Hepatic stellate cell (primary cell): ENCODE results near the gene UBQLN2.
A peak's percentile ranks its signal among the peaks of the same experiment; 100 is the strongest.
"Not testable (repeated sequence)": the region's sequence is repeated elsewhere in the genome, so short reads cannot be mapped to it uniquely, and the experiment has no call there.

ENCODE experiments used
- DNase-seq: peaks from one replicate; pipeline ENCODE4 v3.0.0; 2011; ENCODE audit warnings: low spot score

The UBQLN2 gene

GRCh38 chrX:56563231-56564161 lies at the start of gene UBQLN2:
Gene UBQLN2 (plus strand): TSS chrX:56563627. CDS start chrX:56563874, 247 bp downstream.
- DNase-seq = peak; percentile 29

GRCh38 chrX:56519642-56520041 lies 43.8 kb upstream of the UBQLN2 start:
- DNase-seq = no peak

- DNase-seq = not testable (repeated sequence)
These were observed 33.9 kb upstream of the UBQLN2 start for GRCh38 chrX:56529482-56530007.

GRCh38 chrX:56530011-56530410 lies 33.4 kb upstream of the UBQLN2 start:
- DNase-seq = no peak

- DNase-seq = no peak
These were observed 12.8 kb upstream of the UBQLN2 start for GRCh38 chrX:56550667-56551066.

- no peak for DNase-seq
These were observed 8.6 kb upstream of the UBQLN2 start for GRCh38 chrX:56554870-56555269.

- DNase-seq = no peak
These were observed 6.0 kb upstream of the UBQLN2 start for GRCh38 chrX:56557376-56557929.

GRCh38 chrX:56564164-56564885 lies 898 bp downstream of the UBQLN2 start:
- DNase-seq = peak; percentile 10

GRCh38 chrX:56564921-56565840 lies 1.8 kb downstream of the UBQLN2 start:
- no peak for DNase-seq

GRCh38 chrX:56569378-56570057 lies 6.1 kb downstream of the UBQLN2 start:
- DNase-seq = no peak

- no peak for DNase-seq
These were observed 9.5 kb downstream of the UBQLN2 start for GRCh38 chrX:56572975-56573374.

GRCh38 chrX:56574861-56575260 lies 11.4 kb downstream of the UBQLN2 start:
- DNase-seq = no peak

GRCh38 chrX:56576721-56577120 lies 13.3 kb downstream of the UBQLN2 start:
- DNase-seq = no peak

GRCh38 chrX:56588397-56589188 lies 25.2 kb downstream of the UBQLN2 start:
- no peak for DNase-seq

GRCh38 chrX:56591830-56592229 lies 28.4 kb downstream of the UBQLN2 start:
- DNase-seq = not testable (repeated sequence)

GRCh38 chrX:56600141-56600540 lies 36.7 kb downstream of the UBQLN2 start:
- DNase-seq = no peak

GRCh38 chrX:56600987-56601386 lies 37.6 kb downstream of the UBQLN2 start:
- no peak for DNase-seq

- no peak for DNase-seq
These were observed 51.9 kb downstream of the UBQLN2 start for GRCh38 chrX:56615282-56615681.
